Tibial nerve (tissue), 4 donors: Measurements from ENCODE around the gene AKAP6.

Experiments
- CTCF ChIP-seq, 5 experiments: fragments of 200-600 bp in 3 of 5; fragments of 450-650 bp in 2 of 5; sonication (generic) in 3 of 5; IDR thresholded peaks; one replicate each; pipeline ENCODE4 v1.5.1; 2016 to 2019; ENCODE audit warnings: antibody characterized with exemption in 5 of 5, mild to moderate bottlenecking in 3 of 5, moderate library complexity in 2 of 5
- EP300 ChIP-seq, 2 donors: sonication (generic); formaldehyde crosslinking; IDR thresholded peaks; one replicate each; pipeline ENCODE4 v1.6.1; 2017; ENCODE audit warnings: antibody characterized with exemption in 2 of 2, mild to moderate bottlenecking in 1 of 2
- POLR2A ChIP-seq, 2 donors: fragments of 450-650 bp; IDR thresholded peaks; one replicate each; pipeline ENCODE4 v1.6.1; 2017; ENCODE audit warnings: antibody characterized with exemption in 2 of 2, mild to moderate bottlenecking in 2 of 2, moderate library complexity in 2 of 2

GRCh38 chr14:32719601-32720000, 390.5 kb downstream of the AKAP6 start:
- TF ChIP-seq EP300 (IDR thresholded peaks at IDR 0.05) (no peak), CTCF (IDR thresholded peaks at IDR 0.05) (no peak), POLR2A (IDR thresholded peaks at IDR 0.05) (no peak)
